ENCODE measurements around the gene ADAM22. TPM values are rescaled to one million over a fixed set of nuclear protein-coding genes. Genes with fewer than 3 reads are reported as not detected.
A peak's percentile ranks its signal among the peaks of the same experiment; 100 is the strongest.

Gene ADAM22
- total and polyA plus RNA-seq, 4 donors, result 0.04 to 0.61 (median 0.15) TPM

DNA sequence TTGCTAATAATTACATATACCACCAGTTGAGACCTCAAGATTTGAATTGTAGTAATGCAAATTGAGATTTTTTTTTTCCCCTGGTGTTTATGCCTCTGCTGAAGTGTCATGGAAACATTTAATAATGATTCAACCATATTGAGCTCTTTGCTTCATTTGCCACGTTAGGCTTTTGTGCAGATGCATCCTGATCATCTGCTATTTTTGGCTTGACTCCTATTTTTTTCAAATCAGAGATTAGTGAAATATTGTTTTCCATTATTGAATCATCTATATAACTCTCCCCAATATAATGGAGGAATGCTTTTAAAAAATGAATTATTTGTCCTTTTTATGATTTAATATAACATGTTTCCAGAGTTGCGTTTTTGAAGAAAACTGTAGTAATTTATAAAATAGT, 170.7 kb downstream of the ADAM22 start:
- Histone ChIP-seq H3K27me3 (ENCODE audit: control insufficient read depth in 4 of 4, insufficient read depth in 4 of 4, low read length in 3 of 4) (no peaks in the 10 kb centered on the region), H3K4me1 (ENCODE audit: control insufficient read depth in 4 of 4, insufficient read depth in 4 of 4, low read length in 3 of 4) (no peaks in the 10 kb centered on the region), H3K27ac (ENCODE audit: low read depth in 1 of 2, low read length in 2 of 2) (no peak overlapping the region), H3K9me3 (ENCODE audit: control insufficient read depth in 4 of 4, low read length in 3 of 4) (no peaks in the 10 kb centered on the region), H3K4me3 (ENCODE audit: low read depth in 1 of 3, low read length in 3 of 3) (no peak overlapping the region), H3K36me3 (ENCODE audit: control insufficient read depth in 4 of 4, insufficient read depth in 3 of 4, low read depth in 1 of 4, low read length in 3 of 4) (no peaks in the 10 kb centered on the region), H3K9ac (ENCODE audit: low read depth in 1 of 2, low read length in 2 of 2) (no peak overlapping the region)
- 84% methylated on average over 2 of the region's 2 CpGs for WGBS
- TF ChIP-seq HNF4G (IDR thresholded peaks at IDR 0.05) (no peak), RXRA (IDR thresholded peaks at IDR 0.05) (no peak), TAF1 (conservative IDR thresholded peaks at IDR 0.05) (no peak), EGR1 (IDR thresholded peaks at IDR 0.05; ENCODE audit: low read depth in 2 of 2) (no peak), YY1 (IDR thresholded peaks at IDR 0.05) (no peak), RAD21 (IDR thresholded peaks at IDR 0.05) (no peak), FOXA1 (IDR thresholded peaks at IDR 0.05) (no peak), JUND (IDR thresholded peaks at IDR 0.05) (no peak), FOXA2 (IDR thresholded peaks at IDR 0.05) (no peak)
- TF ChIP-seq, protein P1, sequence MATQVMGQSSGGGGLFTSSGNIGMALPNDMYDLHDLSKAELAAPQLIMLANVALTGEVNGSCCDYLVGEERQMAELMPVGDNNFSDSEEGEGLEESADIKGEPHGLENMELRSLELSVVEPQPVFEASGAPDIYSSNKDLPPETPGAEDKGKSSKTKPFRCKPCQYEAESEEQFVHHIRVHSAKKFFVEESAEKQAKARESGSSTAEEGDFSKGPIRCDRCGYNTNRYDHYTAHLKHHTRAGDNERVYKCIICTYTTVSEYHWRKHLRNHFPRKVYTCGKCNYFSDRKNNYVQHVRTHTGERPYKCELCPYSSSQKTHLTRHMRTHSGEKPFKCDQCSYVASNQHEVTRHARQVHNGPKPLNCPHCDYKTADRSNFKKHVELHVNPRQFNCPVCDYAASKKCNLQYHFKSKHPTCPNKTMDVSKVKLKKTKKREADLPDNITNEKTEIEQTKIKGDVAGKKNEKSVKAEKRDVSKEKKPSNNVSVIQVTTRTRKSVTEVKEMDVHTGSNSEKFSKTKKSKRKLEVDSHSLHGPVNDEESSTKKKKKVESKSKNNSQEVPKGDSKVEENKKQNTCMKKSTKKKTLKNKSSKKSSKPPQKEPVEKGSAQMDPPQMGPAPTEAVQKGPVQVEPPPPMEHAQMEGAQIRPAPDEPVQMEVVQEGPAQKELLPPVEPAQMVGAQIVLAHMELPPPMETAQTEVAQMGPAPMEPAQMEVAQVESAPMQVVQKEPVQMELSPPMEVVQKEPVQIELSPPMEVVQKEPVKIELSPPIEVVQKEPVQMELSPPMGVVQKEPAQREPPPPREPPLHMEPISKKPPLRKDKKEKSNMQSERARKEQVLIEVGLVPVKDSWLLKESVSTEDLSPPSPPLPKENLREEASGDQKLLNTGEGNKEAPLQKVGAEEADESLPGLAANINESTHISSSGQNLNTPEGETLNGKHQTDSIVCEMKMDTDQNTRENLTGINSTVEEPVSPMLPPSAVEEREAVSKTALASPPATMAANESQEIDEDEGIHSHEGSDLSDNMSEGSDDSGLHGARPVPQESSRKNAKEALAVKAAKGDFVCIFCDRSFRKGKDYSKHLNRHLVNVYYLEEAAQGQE (IDR thresholded peaks at IDR 0.05), result no peak
- TF ChIP-seq, protein P2, sequence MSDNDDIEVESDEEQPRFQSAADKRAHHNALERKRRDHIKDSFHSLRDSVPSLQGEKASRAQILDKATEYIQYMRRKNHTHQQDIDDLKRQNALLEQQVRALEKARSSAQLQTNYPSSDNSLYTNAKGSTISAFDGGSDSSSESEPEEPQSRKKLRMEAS (IDR thresholded peaks at IDR 0.05), result no peak
- TF ChIP-seq, protein P3, sequence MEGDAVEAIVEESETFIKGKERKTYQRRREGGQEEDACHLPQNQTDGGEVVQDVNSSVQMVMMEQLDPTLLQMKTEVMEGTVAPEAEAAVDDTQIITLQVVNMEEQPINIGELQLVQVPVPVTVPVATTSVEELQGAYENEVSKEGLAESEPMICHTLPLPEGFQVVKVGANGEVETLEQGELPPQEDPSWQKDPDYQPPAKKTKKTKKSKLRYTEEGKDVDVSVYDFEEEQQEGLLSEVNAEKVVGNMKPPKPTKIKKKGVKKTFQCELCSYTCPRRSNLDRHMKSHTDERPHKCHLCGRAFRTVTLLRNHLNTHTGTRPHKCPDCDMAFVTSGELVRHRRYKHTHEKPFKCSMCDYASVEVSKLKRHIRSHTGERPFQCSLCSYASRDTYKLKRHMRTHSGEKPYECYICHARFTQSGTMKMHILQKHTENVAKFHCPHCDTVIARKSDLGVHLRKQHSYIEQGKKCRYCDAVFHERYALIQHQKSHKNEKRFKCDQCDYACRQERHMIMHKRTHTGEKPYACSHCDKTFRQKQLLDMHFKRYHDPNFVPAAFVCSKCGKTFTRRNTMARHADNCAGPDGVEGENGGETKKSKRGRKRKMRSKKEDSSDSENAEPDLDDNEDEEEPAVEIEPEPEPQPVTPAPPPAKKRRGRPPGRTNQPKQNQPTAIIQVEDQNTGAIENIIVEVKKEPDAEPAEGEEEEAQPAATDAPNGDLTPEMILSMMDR (IDR thresholded peaks at IDR 0.05; ENCODE audit: low read depth, low read length, missing input control), result no peak
- no peak for DNase-seq (ENCODE audit: low spot score)

GRCh38 chr7:88105231-88105630, 171.2 kb downstream of the ADAM22 start:
- no peaks in the 10 kb centered on the region for H3K9me3 ChIP-seq (ENCODE audit: control insufficient read depth in 4 of 4, low read length in 3 of 4)
- WGBS, result 54% methylated on average over 3 of the region's 3 CpGs
- no peak overlapping the region for H3K27ac ChIP-seq (ENCODE audit: low read depth in 1 of 2, low read length in 2 of 2)
- H3K36me3 ChIP-seq (ENCODE audit: control insufficient read depth in 4 of 4, insufficient read depth in 3 of 4, low read depth in 1 of 4, low read length in 3 of 4), result no peaks in the 10 kb centered on the region
- no peaks in the 10 kb centered on the region for H3K27me3 ChIP-seq (ENCODE audit: control insufficient read depth in 4 of 4, insufficient read depth in 4 of 4, low read length in 3 of 4)
- no peak for DNase-seq (ENCODE audit: low spot score)
- TF ChIP-seq HNF4A (conservative IDR thresholded peaks at IDR 0.05) (peak; percentile 17 to 22), RAD21 (IDR thresholded peaks at IDR 0.05) (no peak)
- no peaks in the 10 kb centered on the region for H3K4me1 ChIP-seq (ENCODE audit: control insufficient read depth in 4 of 4, insufficient read depth in 4 of 4, low read length in 3 of 4)
- no peak overlapping the region for H3K4me3 ChIP-seq (ENCODE audit: low read depth in 1 of 3, low read length in 3 of 3)
- no peak overlapping the region for H3K9ac ChIP-seq (ENCODE audit: low read depth in 1 of 2, low read length in 2 of 2)

GRCh38 chr7:88106434-88106833, 172.4 kb downstream of the ADAM22 start:
- Histone ChIP-seq H3K27ac (ENCODE audit: low read depth in 1 of 2, low read length in 2 of 2) (no peak overlapping the region), H3K4me3 (ENCODE audit: low read depth in 1 of 3, low read length in 3 of 3) (no peak overlapping the region), H3K27me3 (ENCODE audit: control insufficient read depth in 4 of 4, insufficient read depth in 4 of 4, low read length in 3 of 4) (no peaks in the 10 kb centered on the region), H3K36me3 (ENCODE audit: control insufficient read depth in 4 of 4, insufficient read depth in 3 of 4, low read depth in 1 of 4, low read length in 3 of 4) (no peaks in the 10 kb centered on the region), H3K9me3 (ENCODE audit: control insufficient read depth in 4 of 4, low read length in 3 of 4) (no peaks in the 10 kb centered on the region), H3K9ac (ENCODE audit: low read depth in 1 of 2, low read length in 2 of 2) (no peak overlapping the region), H3K4me1 (ENCODE audit: control insufficient read depth in 4 of 4, insufficient read depth in 4 of 4, low read length in 3 of 4) (no peaks in the 10 kb centered on the region)
- WGBS, result 80% methylated on average over 4 of the region's 4 CpGs
- DNase-seq (ENCODE audit: low spot score), result no peak
- TF ChIP-seq EGR1 (IDR thresholded peaks at IDR 0.05; ENCODE audit: low read depth in 2 of 2), result no peak
- TF ChIP-seq RAD21 (IDR thresholded peaks at IDR 0.05), result no peak
- TF ChIP-seq, protein P1 (IDR thresholded peaks at IDR 0.05), result no peak
- TF ChIP-seq TAF1 (conservative IDR thresholded peaks at IDR 0.05), result no peak
- no peak for TF ChIP-seq HNF4G (IDR thresholded peaks at IDR 0.05)
- no peak for TF ChIP-seq SP1 (IDR thresholded peaks at IDR 0.05)
- TF ChIP-seq FOXA2 (IDR thresholded peaks at IDR 0.05), result no peak
- no peak for TF ChIP-seq YY1 (IDR thresholded peaks at IDR 0.05)
- TF ChIP-seq RXRA (IDR thresholded peaks at IDR 0.05), result no peak
- TF ChIP-seq, protein P4, sequence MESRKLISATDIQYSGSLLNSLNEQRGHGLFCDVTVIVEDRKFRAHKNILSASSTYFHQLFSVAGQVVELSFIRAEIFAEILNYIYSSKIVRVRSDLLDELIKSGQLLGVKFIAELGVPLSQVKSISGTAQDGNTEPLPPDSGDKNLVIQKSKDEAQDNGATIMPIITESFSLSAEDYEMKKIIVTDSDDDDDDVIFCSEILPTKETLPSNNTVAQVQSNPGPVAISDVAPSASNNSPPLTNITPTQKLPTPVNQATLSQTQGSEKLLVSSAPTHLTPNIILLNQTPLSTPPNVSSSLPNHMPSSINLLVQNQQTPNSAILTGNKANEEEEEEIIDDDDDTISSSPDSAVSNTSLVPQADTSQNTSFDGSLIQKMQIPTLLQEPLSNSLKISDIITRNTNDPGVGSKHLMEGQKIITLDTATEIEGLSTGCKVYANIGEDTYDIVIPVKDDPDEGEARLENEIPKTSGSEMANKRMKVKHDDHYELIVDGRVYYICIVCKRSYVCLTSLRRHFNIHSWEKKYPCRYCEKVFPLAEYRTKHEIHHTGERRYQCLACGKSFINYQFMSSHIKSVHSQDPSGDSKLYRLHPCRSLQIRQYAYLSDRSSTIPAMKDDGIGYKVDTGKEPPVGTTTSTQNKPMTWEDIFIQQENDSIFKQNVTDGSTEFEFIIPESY (IDR thresholded peaks at IDR 0.05), result no peak
- TF ChIP-seq, protein P2 (IDR thresholded peaks at IDR 0.05), result no peak
- TF ChIP-seq ATF3 (IDR thresholded peaks at IDR 0.05), result no peak

All from liver (tissue), 9 donors.